GM06990 (cell line): ENCODE data around the gene NIPBL.

Experiments
- DNase-seq: peaks from one replicate; pipeline ENCODE4 v3.0.0-alpha.2; 2011; ENCODE audit not compliant: insufficient read length; ENCODE audit errors: extremely low read depth
- H3K27me3 ChIP-seq: replicated peaks from 2 replicates; pipeline ENCODE4 v1.6.0; 2011; ENCODE audit warnings: low read length; ENCODE audit not compliant: control insufficient read depth, insufficient read depth
- H3K36me3 ChIP-seq: 2 replicates; pipeline ENCODE4 v1.5.1; 2011; ENCODE audit warnings: low read length; ENCODE audit not compliant: control insufficient read depth, insufficient read depth
- H3K4me3 ChIP-seq: replicated peaks from 2 replicates; pipeline ENCODE4 v1.5.1; 2011; ENCODE audit warnings: low read depth, mild to moderate bottlenecking, control low read depth, low read length
- CTCF ChIP-seq: IDR thresholded peaks from 2 replicates; pipeline ENCODE4 v1.5.1; 2011; ENCODE audit warnings: low read length, control low read depth, mild to moderate bottlenecking, inconsistent platforms; ENCODE audit not compliant: insufficient read depth, poor library complexity, severe bottlenecking

NIPBL gene

GRCh38 chr5:36877667-36878391 lies 1.3 kb downstream of the NIPBL start:
- H3K36me3 ChIP-seq, result no peaks in the 10 kb centered on the region
- peak overlapping the region; percentile 70 for H3K4me3 ChIP-seq
- DNase-seq, result no peak
- TF ChIP-seq CTCF, result no peak
- no peaks in the 10 kb centered on the region for H3K27me3 ChIP-seq

GRCh38 chr5:36878392-36879082 lies 2.0 kb downstream of the NIPBL start:
- no peak for DNase-seq

GRCh38 chr5:36879274-36880033 lies 2.9 kb downstream of the NIPBL start:
- DNase-seq, result no peak
- Histone ChIP-seq H3K4me3 (peak overlapping the region; percentile 70), H3K36me3 (no peaks in the 10 kb centered on the region), H3K27me3 (no peaks in the 10 kb centered on the region)
- TF ChIP-seq CTCF, result no peak

More at GRCh38 chr5:36878392-36879082, 2.0 kb downstream of the NIPBL start:
- H3K27me3 ChIP-seq, result no peaks in the 10 kb centered on the region
- H3K36me3 ChIP-seq, result no peaks in the 10 kb centered on the region
- no peak for TF ChIP-seq CTCF
- peak overlapping the region; percentile 70 for H3K4me3 ChIP-seq

GRCh38 chr5:36880761-36881160 lies 4.2 kb downstream of the NIPBL start:
- no peak for DNase-seq
- no peaks in the 10 kb centered on the region for H3K27me3 ChIP-seq
- peak overlapping the region; percentile 17 for H3K4me3 ChIP-seq
- H3K36me3 ChIP-seq, result peaks cover 4% of the 10 kb centered on the region; the same call in 1 of the 2 replicates
- TF ChIP-seq CTCF, result no peak

DNA sequence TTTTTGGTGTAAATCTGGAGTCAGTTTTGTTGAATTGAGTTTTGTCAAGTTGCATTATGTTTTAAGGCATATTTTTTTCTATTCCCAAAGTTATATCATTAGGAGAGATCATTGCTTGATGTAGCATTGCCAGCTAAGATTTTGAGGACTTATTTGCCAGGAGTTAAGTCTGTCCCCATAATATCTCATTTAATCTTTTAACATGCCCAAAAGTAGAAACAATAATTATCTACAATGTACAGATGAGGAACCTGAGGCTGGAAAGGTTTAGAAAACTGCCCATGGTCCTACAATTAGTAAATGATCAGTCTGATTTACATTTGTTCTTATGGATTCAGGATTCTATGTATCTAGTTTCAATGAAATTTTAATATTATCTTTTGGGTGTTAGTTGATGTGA lies 4.7 kb downstream of the NIPBL start:
- DNase-seq, result no peak
- TF ChIP-seq CTCF, result no peak
- Histone ChIP-seq H3K27me3 (no peaks in the 10 kb centered on the region), H3K4me3 (no peak overlapping the region), H3K36me3 (peaks cover 4% of the 10 kb centered on the region; the same call in 1 of the 2 replicates)
